Measurements from ENCODE around the gene ARMC7.

ARMC7 gene

GRCh38 chr17:75103601-75104554 is 5.9 kb upstream of the ARMC7 start:
- H4K91ac ChIP-seq (ENCODE audit: low read length): no peak overlapping the region
- no peak overlapping the region for H2AFZ ChIP-seq (ENCODE audit: low read depth, low read length)
- H2BK15ac ChIP-seq (ENCODE audit: low read depth, poor library complexity, severe bottlenecking): no peak overlapping the region
- H3K4me1 ChIP-seq (ENCODE audit: control insufficient read depth, insufficient read depth, low read depth, low read length): peaks cover 12% of the 10 kb centered on the region
- no peak overlapping the region for H3K4ac ChIP-seq (ENCODE audit: low read depth in 1 of 2, low read length in 2 of 2)
- no peak overlapping the region for H3K14ac ChIP-seq (ENCODE audit: low read length in 2 of 2)
- no peak overlapping the region for H2BK120ac ChIP-seq (ENCODE audit: low read depth, low read length)
- H3K23ac ChIP-seq (ENCODE audit: low read length in 2 of 2): no peak overlapping the region
- no peak overlapping the region for H3K27ac ChIP-seq (ENCODE audit: low read length, poor library complexity, severe bottlenecking)
- H3K4me2 ChIP-seq (ENCODE audit: low read length, poor library complexity, severe bottlenecking): no peak overlapping the region
- no peak overlapping the region for H3K9ac ChIP-seq (ENCODE audit: low read length)
- H3K36me3 ChIP-seq (ENCODE audit: control insufficient read depth in 1 of 2, insufficient read depth in 2 of 2, low read depth in 1 of 2, low read length in 2 of 2): peaks cover 19 to 44% of the 10 kb centered on the region in 2 experiments
- H3K79me1 ChIP-seq (replicated peaks; ENCODE audit: low read length, poor library complexity, severe bottlenecking): peaks cover 6% of the 10 kb centered on the region
- 92% methylated on average over 10 of the region's 14 CpGs for WGBS
- H3K9me3 ChIP-seq (ENCODE audit: control insufficient read depth, low read length): no peaks in the 10 kb centered on the region
- H2BK12ac ChIP-seq (ENCODE audit: low read length in 2 of 2): no peak overlapping the region
- H3K4me3 ChIP-seq (ENCODE audit: insufficient read depth in 1 of 2, low read depth in 1 of 2, low read length in 2 of 2): no peak overlapping the region
- H3K18ac ChIP-seq (ENCODE audit: low read depth in 1 of 2, low read length in 2 of 2): no peak overlapping the region
- no peak overlapping the region for H2AK5ac ChIP-seq (ENCODE audit: low read length, severe bottlenecking)
- H2BK5ac ChIP-seq (ENCODE audit: low read depth, low read length, poor library complexity, severe bottlenecking): no peak overlapping the region
- no peak overlapping the region for H4K8ac ChIP-seq (ENCODE audit: low read length)
- no peak for DNase-seq
- no peaks in the 10 kb centered on the region for H3K27me3 ChIP-seq (ENCODE audit: control insufficient read depth in 1 of 2, insufficient read depth in 1 of 2, low read length in 2 of 2)

- H2BK15ac ChIP-seq (ENCODE audit: low read depth, poor library complexity, severe bottlenecking): no peak overlapping the region
- no peak overlapping the region for H2BK5ac ChIP-seq (ENCODE audit: low read depth, low read length, poor library complexity, severe bottlenecking)
- peak overlapping the region; percentile 26 for H2AK5ac ChIP-seq (ENCODE audit: low read length, severe bottlenecking)
- H2AFZ ChIP-seq (ENCODE audit: low read depth, low read length): no peak overlapping the region
- no peak overlapping the region for H2BK120ac ChIP-seq (ENCODE audit: low read depth, low read length)
- H3K4ac ChIP-seq (ENCODE audit: low read depth in 1 of 2, low read length in 2 of 2): no peak overlapping the region
- H3K9me3 ChIP-seq (ENCODE audit: control insufficient read depth, low read length): no peaks in the 10 kb centered on the region
- no peak overlapping the region for H4K91ac ChIP-seq (ENCODE audit: low read length)
- no peak overlapping the region for H2BK12ac ChIP-seq (ENCODE audit: low read length in 2 of 2)
- H3K23ac ChIP-seq (ENCODE audit: low read length in 2 of 2): no peak overlapping the region
- no peak overlapping the region for H3K4me2 ChIP-seq (ENCODE audit: low read length, poor library complexity, severe bottlenecking)
- H3K36me3 ChIP-seq (ENCODE audit: control insufficient read depth in 1 of 2, insufficient read depth in 2 of 2, low read depth in 1 of 2, low read length in 2 of 2): peaks cover 7 to 28% of the 10 kb centered on the region in 2 experiments
- 68% methylated on average over 18 of the region's 20 CpGs for WGBS
- H3K27me3 ChIP-seq (ENCODE audit: control insufficient read depth in 1 of 2, insufficient read depth in 1 of 2, low read length in 2 of 2): no peaks in the 10 kb centered on the region
- H3K14ac ChIP-seq (ENCODE audit: low read length in 2 of 2): no peak overlapping the region
- H3K79me1 ChIP-seq (replicated peaks; ENCODE audit: low read length, poor library complexity, severe bottlenecking): peaks cover 3% of the 10 kb centered on the region
- peak; percentile 56 for DNase-seq
- H3K4me3 ChIP-seq (ENCODE audit: insufficient read depth in 1 of 2, low read depth in 1 of 2, low read length in 2 of 2): no peak overlapping the region
- peak overlapping the region; percentile 20 for H3K27ac ChIP-seq (ENCODE audit: low read length, poor library complexity, severe bottlenecking)
- H3K9ac ChIP-seq (ENCODE audit: low read length): no peak overlapping the region
- peaks cover 21% of the 10 kb centered on the region for H3K4me1 ChIP-seq (ENCODE audit: control insufficient read depth, insufficient read depth, low read depth, low read length)
- H3K18ac ChIP-seq (ENCODE audit: low read depth in 1 of 2, low read length in 2 of 2): no peak overlapping the region
- H4K8ac ChIP-seq (ENCODE audit: low read length): no peak overlapping the region
These were observed 4.4 kb upstream of the ARMC7 start for GRCh38 chr17:75105126-75106080.

GRCh38 chr17:75108193-75108592 is 1.6 kb upstream of the ARMC7 start:
- H2BK15ac ChIP-seq (ENCODE audit: low read depth, poor library complexity, severe bottlenecking): no peak overlapping the region
- H3K9ac ChIP-seq (ENCODE audit: low read length): no peak overlapping the region
- no peak overlapping the region for H2BK12ac ChIP-seq (ENCODE audit: low read length in 2 of 2)
- H3K14ac ChIP-seq (ENCODE audit: low read length in 2 of 2): no peak overlapping the region
- H3K9me3 ChIP-seq (ENCODE audit: control insufficient read depth, low read length): no peaks in the 10 kb centered on the region
- H3K23ac ChIP-seq (ENCODE audit: low read length in 2 of 2): no peak overlapping the region
- H3K4me1 ChIP-seq (ENCODE audit: control insufficient read depth, insufficient read depth, low read depth, low read length): peaks cover 26% of the 10 kb centered on the region
- H3K27ac ChIP-seq (ENCODE audit: low read length, poor library complexity, severe bottlenecking): no peak overlapping the region
- H2AK5ac ChIP-seq (ENCODE audit: low read length, severe bottlenecking): no peak overlapping the region
- no peak overlapping the region for H3K4me2 ChIP-seq (ENCODE audit: low read length, poor library complexity, severe bottlenecking)
- H3K4ac ChIP-seq (ENCODE audit: low read depth in 1 of 2, low read length in 2 of 2): no peak overlapping the region
- no peak overlapping the region for H4K8ac ChIP-seq (ENCODE audit: low read length)
- H3K27me3 ChIP-seq (ENCODE audit: control insufficient read depth in 1 of 2, insufficient read depth in 1 of 2, low read length in 2 of 2): no peaks in the 10 kb centered on the region
- WGBS: 80% methylated on average over 2 of the region's 2 CpGs
- no peak overlapping the region for H2AFZ ChIP-seq (ENCODE audit: low read depth, low read length)
- DNase-seq: no peak
- peaks cover 3 to 15% of the 10 kb centered on the region in 2 experiments for H3K36me3 ChIP-seq (ENCODE audit: control insufficient read depth in 1 of 2, insufficient read depth in 2 of 2, low read depth in 1 of 2, low read length in 2 of 2)
- H2BK5ac ChIP-seq (ENCODE audit: low read depth, low read length, poor library complexity, severe bottlenecking): no peak overlapping the region
- no peak overlapping the region for H2BK120ac ChIP-seq (ENCODE audit: low read depth, low read length)
- no peak overlapping the region for H3K18ac ChIP-seq (ENCODE audit: low read depth in 1 of 2, low read length in 2 of 2)
- no peak overlapping the region for H3K4me3 ChIP-seq (ENCODE audit: insufficient read depth in 1 of 2, low read depth in 1 of 2, low read length in 2 of 2)
- H4K91ac ChIP-seq (ENCODE audit: low read length): no peak overlapping the region
- H3K79me1 ChIP-seq (replicated peaks; ENCODE audit: low read length, poor library complexity, severe bottlenecking): peaks cover 3% of the 10 kb centered on the region

- no peak for DNase-seq
- no peak overlapping the region for H2BK12ac ChIP-seq (ENCODE audit: low read length in 2 of 2)
- no peak overlapping the region for H2AFZ ChIP-seq (ENCODE audit: low read depth, low read length)
- peak overlapping the region in 1 of 2 experiments; percentile 27 for H3K23ac ChIP-seq (ENCODE audit: low read length in 2 of 2)
- H3K4ac ChIP-seq (ENCODE audit: low read depth in 1 of 2, low read length in 2 of 2): no peak overlapping the region
- H3K14ac ChIP-seq (ENCODE audit: low read length in 2 of 2): no peak overlapping the region
- WGBS: 25% methylated on average over 22 of the region's 22 CpGs
- no peaks in the 10 kb centered on the region for H3K27me3 ChIP-seq (ENCODE audit: control insufficient read depth in 1 of 2, insufficient read depth in 1 of 2, low read length in 2 of 2)
- peak overlapping the region; percentile 85 for H3K9ac ChIP-seq (ENCODE audit: low read length)
- H4K91ac ChIP-seq (ENCODE audit: low read length): no peak overlapping the region
- peaks cover 7% of the 10 kb centered on the region for H3K79me1 ChIP-seq (replicated peaks; ENCODE audit: low read length, poor library complexity, severe bottlenecking)
- H2BK5ac ChIP-seq (ENCODE audit: low read depth, low read length, poor library complexity, severe bottlenecking): no peak overlapping the region
- no peaks in the 10 kb centered on the region for H3K9me3 ChIP-seq (ENCODE audit: control insufficient read depth, low read length)
- H3K4me1 ChIP-seq (ENCODE audit: control insufficient read depth, insufficient read depth, low read depth, low read length): peaks cover 29% of the 10 kb centered on the region
- H3K27ac ChIP-seq (ENCODE audit: low read length, poor library complexity, severe bottlenecking): no peak overlapping the region
- peak overlapping the region; percentile 66 to 94 for H3K4me3 ChIP-seq (ENCODE audit: insufficient read depth in 1 of 2, low read depth in 1 of 2, low read length in 2 of 2)
- peak overlapping the region in 1 of 2 experiments; percentile 69 for H3K18ac ChIP-seq (ENCODE audit: low read depth in 1 of 2, low read length in 2 of 2)
- peak overlapping the region; percentile 98 for H3K4me2 ChIP-seq (ENCODE audit: low read length, poor library complexity, severe bottlenecking)
- no peak overlapping the region for H2AK5ac ChIP-seq (ENCODE audit: low read length, severe bottlenecking)
- H4K8ac ChIP-seq (ENCODE audit: low read length): peak overlapping the region; percentile 67
- no peak overlapping the region for H2BK15ac ChIP-seq (ENCODE audit: low read depth, poor library complexity, severe bottlenecking)
- H2BK120ac ChIP-seq (ENCODE audit: low read depth, low read length): no peak overlapping the region
- H3K36me3 ChIP-seq (ENCODE audit: control insufficient read depth in 1 of 2, insufficient read depth in 2 of 2, low read depth in 1 of 2, low read length in 2 of 2): peaks cover 3 to 11% of the 10 kb centered on the region in 2 experiments
These were observed 743 bp upstream of the ARMC7 start for GRCh38 chr17:75109046-75109406.
